PC-9 (cell line): ENCODE measurements around the gene POU2AF1. TPM values are rescaled to one million over a fixed set of nuclear protein-coding genes. Genes with fewer than 3 reads are reported as not detected.

ENCODE experiments used
- BruUV-seq: library from RNA; stranded (reverse); fragments of 400-500 nt; replicated peaks from 2 replicates; lab custom pipeline; 2021; lab: Mats Ljungman, UMichigan
- CTCF ChIA-PET: fragments of 300-600 bp; sonication (Branson Sonifier 250); formaldehyde crosslinking; loops from one replicate; lab custom pipeline; 2022; ENCODE audit warnings: antibody characterized with exemption; lab: Charles Lee
- POLR2A ChIA-PET: fragments of 300-600 bp; sonication (Branson Sonifier 250); formaldehyde crosslinking; loops from one replicate; lab custom pipeline; 2022; ENCODE audit warnings: antibody characterized with exemption; ENCODE audit not compliant: unreplicated experiment; lab: Charles Lee
- DNase-seq, 2 experiments: peaks; one replicate each; pipeline versions ENCODE4 v3.0.0 to v3.0.0-alpha.2; 2015 to 2022; ENCODE audit warnings: mixed read lengths in 1 of 2
- H2AFZ ChIP-seq: fragments of 200-600 bp; sonication (generic); 2 replicates; pipeline ENCODE4 v1.8.1; 2017; ENCODE audit warnings: antibody characterized with exemption
- H3F3A ChIP-seq: fragments of 200-600 bp; sonication (generic); 2 replicates; pipeline ENCODE4 v1.8.1; 2017; ENCODE audit warnings: antibody characterized with exemption, mild to moderate bottlenecking, low read depth; ENCODE audit not compliant: insufficient read depth
- H3K27ac ChIP-seq: fragments of 200-600 bp; sonication (generic); 2 replicates; pipeline ENCODE4 v1.6.1; 2016; ENCODE audit warnings: mixed run types
- H3K27me3 ChIP-seq: fragments of 200-600 bp; sonication (generic); 2 replicates; pipeline ENCODE4 v1.6.1; 2016; ENCODE audit warnings: low read depth, mixed run types; ENCODE audit not compliant: insufficient read depth
- H3K36me3 ChIP-seq: fragments of 200-600 bp; sonication (generic); 2 replicates; pipeline ENCODE4 v1.6.1; 2016; ENCODE audit warnings: low read depth, mixed run types
- H3K4me1 ChIP-seq: fragments of 200-600 bp; sonication (generic); replicated peaks from 2 replicates; pipeline ENCODE4 v1.6.1; 2016; ENCODE audit warnings: mixed run types; ENCODE audit not compliant: insufficient read depth
- H3K4me2 ChIP-seq: fragments of 200-600 bp; sonication (generic); 2 replicates; pipeline ENCODE4 v1.6.1; 2017; ENCODE audit warnings: mixed run types
- H3K4me3 ChIP-seq: fragments of 200-600 bp; sonication (generic); 2 replicates; pipeline ENCODE4 v1.6.1; 2016; ENCODE audit warnings: mixed run types
- H3K79me2 ChIP-seq: fragments of 200-600 bp; sonication (generic); 2 replicates; pipeline ENCODE4 v1.6.1; 2017; ENCODE audit warnings: low read depth, mixed run types
- H3K9me2 ChIP-seq: fragments of 200-600 bp; sonication (generic); 2 replicates; pipeline ENCODE4 v1.8.1; 2017; ENCODE audit warnings: mild to moderate bottlenecking; ENCODE audit not compliant: insufficient read depth
- H3K9me3 ChIP-seq: fragments of 200-600 bp; sonication (generic); 2 replicates; pipeline ENCODE4 v1.8.1; 2016; ENCODE audit warnings: low read depth; ENCODE audit not compliant: insufficient read depth
- H4K20me1 ChIP-seq: fragments of 200-600 bp; sonication (generic); 2 replicates; pipeline ENCODE4 v1.8.1; 2017; ENCODE audit not compliant: insufficient read depth
- CTCF ChIP-seq: fragments of 200-600 bp; sonication (generic); conservative IDR thresholded peaks from 2 replicates; pipeline ENCODE4 v1.6.1; 2017; ENCODE audit warnings: mixed run types, antibody characterized with exemption, mild to moderate bottlenecking, moderate library complexity
- EZH2 ChIP-seq: fragments of 200-600 bp; sonication (generic); IDR thresholded peaks from 2 replicates; pipeline ENCODE4 v1.8.0; 2017; ENCODE audit warnings: antibody characterized with exemption, low read depth
- intact Hi-C: fragments of 100-400 bp; cut with micrococcal nuclease; formaldehyde crosslinking; loops from one replicate; pipeline ENCODE4 v1.10.0; 2022; ENCODE audit not compliant: unreplicated experiment
- total RNA-seq: library from RNA; stranded (reverse); gene quantifications from 2 replicates; pipeline ENCODE4 v1.2.3, GENCODE V29; 2021

Gene POU2AF1
- total RNA-seq, 1 experiment from 2014 or later = 0.37 TPM

- TF ChIP-seq EZH2 (no peak), CTCF (no peak)
- BruUV-seq = no TSS peak
- Histone ChIP-seq H3K79me2 (no peaks in the 10 kb centered on the region), H3K4me1 (peaks cover 23% of the 10 kb centered on the region), H3K4me2 (0 out of 2 replicates have a peak overlapping the region, but pooled peaks have one; percentile 12), H3K27me3 (no peaks in the 10 kb centered on the region), H3K4me3 (no peak overlapping the region), H3F3A (no peaks in the 10 kb centered on the region), H3K36me3 (no peaks in the 10 kb centered on the region), H3K27ac (no peak overlapping the region), H3K9me2 (no peaks in the 10 kb centered on the region), H3K9me3 (peaks cover 3% of the 10 kb centered on the region), H2AFZ (no peak overlapping the region), H4K20me1 (no peaks in the 10 kb centered on the region)
- ChIA-PET POLR2A (interaction anchor here (0.8 kb wide), 1 partner anchor 34 kb away, joined by 4 read pairs; no protein-coding TSS in a partner anchor), CTCF (no interaction called here)
- peak in 1 of 2 experiments; percentile 52 for DNase-seq
- intact Hi-C loops = no loop called here
These were observed 5.4 kb upstream of the POU2AF1 start for GRCh38 chr11:111384494-111384893.

GRCh38 chr11:111382451-111382850, 3.4 kb upstream of the POU2AF1 start:
- intact Hi-C loops = no loop called here

GRCh38 chr11:111379602-111380136, 594 bp upstream of the POU2AF1 start:
- no TSS peak for BruUV-seq
- no peak overlapping the region for H3K4me2 ChIP-seq
- TF ChIP-seq CTCF (no peak), EZH2 (no peak)
- H3K9me3 ChIP-seq = no peaks in the 10 kb centered on the region
- H3F3A ChIP-seq = peaks cover 21% of the 10 kb centered on the region; the same call in 1 of the 2 replicates
- no peaks in the 10 kb centered on the region for H3K79me2 ChIP-seq
- peaks cover 38% of the 10 kb centered on the region for H3K4me1 ChIP-seq
- DNase-seq = no peak
- no peak overlapping the region for H3K27ac ChIP-seq
- no peaks in the 10 kb centered on the region for H3K36me3 ChIP-seq
- intact Hi-C loops = no loop called here
- H3K4me3 ChIP-seq = no peak overlapping the region
- no peaks in the 10 kb centered on the region for H3K9me2 ChIP-seq
- no peak overlapping the region for H2AFZ ChIP-seq
- no peaks in the 10 kb centered on the region for H4K20me1 ChIP-seq
- POLR2A ChIA-PET = no interaction called here
- CTCF ChIA-PET = no interaction called here
- no peaks in the 10 kb centered on the region for H3K27me3 ChIP-seq

More at GRCh38 chr11:111382451-111382850, 3.4 kb upstream of the POU2AF1 start:
- H3F3A ChIP-seq = 0 out of 2 replicates have a peak, but pooled peaks cover 2% of the 10 kb centered on the region
- no peaks in the 10 kb centered on the region for H4K20me1 ChIP-seq
- H3K9me3 ChIP-seq = peaks cover 3% of the 10 kb centered on the region
- no peaks in the 10 kb centered on the region for H3K79me2 ChIP-seq
- BruUV-seq = no TSS peak
- no peak for DNase-seq
- no peaks in the 10 kb centered on the region for H3K36me3 ChIP-seq
- H3K9me2 ChIP-seq = no peaks in the 10 kb centered on the region
- no peak overlapping the region for H2AFZ ChIP-seq
- H3K4me2 ChIP-seq = no peak overlapping the region
- peaks cover 20% of the 10 kb centered on the region for H3K4me1 ChIP-seq
- no peak overlapping the region for H3K27ac ChIP-seq
- no peak overlapping the region for H3K4me3 ChIP-seq
- no peak for TF ChIP-seq EZH2
- TF ChIP-seq CTCF = no peak
- ChIA-PET CTCF (no interaction called here), POLR2A (no interaction called here)
- H3K27me3 ChIP-seq = no peaks in the 10 kb centered on the region
